SK-N-SH (cell line): ENCODE results near the gene MRPS18A. TPM values are rescaled to one million over a fixed set of nuclear protein-coding genes. Genes with fewer than 3 reads are reported as not detected.

Experiments used
- CTCF ChIA-PET: fragments of 300-600, 350-600 bp; formaldehyde crosslinking; extraction: SDS; loops from one replicate; lab custom pipeline; 2021; lab: Yijun Ruan, JAX
- POLR2A ChIA-PET: fragments of 350-600 bp; sonication (Branson Sonifier 250); formaldehyde crosslinking; extraction: SDS; loops from one replicate; lab custom pipeline; 2020; ENCODE audit warnings: antibody characterized with exemption, inconsistent platforms; lab: Yijun Ruan, JAX
- DNase-seq: peaks from one replicate; pipeline ENCODE4 v3.0.0; 2012
- H2AFZ ChIP-seq: fragments of 200-600 bp; sonication (generic); 2 replicates; pipeline ENCODE4 v1.8.1; 2016; ENCODE audit warnings: antibody characterized with exemption, mild to moderate bottlenecking, low read depth
- H3F3A ChIP-seq: fragments of 200-600 bp; sonication (generic); replicated peaks from 2 replicates; pipeline ENCODE3; 2016; ENCODE audit warnings: antibody characterized with exemption, mild to moderate bottlenecking; ENCODE audit not compliant: insufficient read depth
- H3K27ac ChIP-seq, 2 experiments: fragments of 200-500 bp in 1 of 2; fragments of 200-600 bp in 1 of 2; sonication (Bioruptor generic) in 1 of 2; sonication (generic), shearing (Covaris generic) in 1 of 2; 2 replicates each; pipeline versions ENCODE4 v1.5.1 to v1.6.1; 2014 to 2016; ENCODE audit warnings: low read depth in 2 of 2, inconsistent platforms in 1 of 2, low read length in 1 of 2, mild to moderate bottlenecking in 1 of 2, mixed read lengths in 1 of 2
- H3K27me3 ChIP-seq: fragments of 200-600 bp; sonication (generic), shearing (Covaris generic); 2 replicates; pipeline ENCODE4 v1.6.1; 2016; ENCODE audit warnings: mixed run types; ENCODE audit not compliant: insufficient read depth
- H3K36me3 ChIP-seq, 2 experiments: fragments of 200-500 bp in 1 of 2; fragments of 200-600 bp in 1 of 2; sonication (Bioruptor generic) in 1 of 2; sonication (generic) in 1 of 2; replicated peaks in 1 of 2; 2 replicates each; pipeline versions ENCODE3 to v1.5.1; 2014 to 2016; ENCODE audit warnings: low read length in 1 of 2, mild to moderate bottlenecking in 1 of 2; ENCODE audit not compliant: insufficient read depth in 2 of 2, control insufficient read depth in 1 of 2
- H3K4me1 ChIP-seq, 2 experiments: fragments of 200-500 bp in 1 of 2; fragments of 200-600 bp in 1 of 2; sonication (Bioruptor generic) in 1 of 2; sonication (generic), shearing (Covaris generic) in 1 of 2; 2 replicates each; pipeline versions ENCODE4 v1.5.1 to v1.6.1; 2014 to 2016; ENCODE audit warnings: low read depth in 1 of 2, low read length in 1 of 2, mixed run types in 1 of 2; ENCODE audit not compliant: insufficient read depth in 2 of 2, control insufficient read depth in 1 of 2
- H3K4me2 ChIP-seq: fragments of 200-600 bp; sonication (generic), shearing (Covaris generic); 2 replicates; pipeline ENCODE4 v1.6.1; 2017; ENCODE audit warnings: mixed run types
- H3K4me3 ChIP-seq, 2 experiments: fragments of 200-500 bp in 1 of 2; fragments of 200-600 bp in 1 of 2; sonication (Bioruptor generic) in 1 of 2; sonication (generic), shearing (Covaris generic) in 1 of 2; 2 replicates each; pipeline versions ENCODE4 v1.5.1 to v1.8.1; 2014 to 2016; ENCODE audit warnings: low read depth in 2 of 2, inconsistent platforms in 1 of 2, low read length in 1 of 2, mild to moderate bottlenecking in 1 of 2, mixed read lengths in 1 of 2, moderate library complexity in 1 of 2
- H3K79me2 ChIP-seq: fragments of 200-600 bp; sonication (generic); 2 replicates; pipeline ENCODE4 v1.8.1; 2017; ENCODE audit warnings: mild to moderate bottlenecking; ENCODE audit not compliant: insufficient read depth
- H3K9ac ChIP-seq: fragments of 200-600 bp; sonication (generic); 2 replicates; pipeline ENCODE4 v1.6.1; 2017; ENCODE audit warnings: mixed run types
- H3K9me2 ChIP-seq: fragments of 200-600 bp; sonication (generic); 2 replicates; pipeline ENCODE4 v1.6.1; 2017; ENCODE audit warnings: mixed run types
- H3K9me3 ChIP-seq: fragments of 200-600 bp; sonication (generic); 2 replicates; pipeline ENCODE4 v1.6.1; 2017; ENCODE audit warnings: mixed run types, mild to moderate bottlenecking, moderate library complexity
- H4K20me1 ChIP-seq: fragments of 200-600 bp; sonication (generic); 2 replicates; pipeline ENCODE4 v1.6.1; 2017; ENCODE audit warnings: mild to moderate bottlenecking, mixed run types; ENCODE audit not compliant: insufficient read depth
- ELF1 ChIP-seq: IDR thresholded peaks from 2 replicates; pipeline ENCODE4 v1.4.0; 2012
- FOSL2 ChIP-seq: IDR thresholded peaks from 2 replicates; pipeline ENCODE4 v1.4.0; 2012; ENCODE audit warnings: low read depth, mild to moderate bottlenecking, moderate library complexity, borderline replicate concordance
- FOXJ3 ChIP-seq: sonication (generic); formaldehyde crosslinking; IDR thresholded peaks from 2 replicates; pipeline ENCODE4 v1.5.1; 2020; ENCODE audit warnings: mild to moderate bottlenecking, missing genetic modification reagents
- GABPA ChIP-seq: IDR thresholded peaks from 2 replicates; pipeline ENCODE4 v1.4.0; 2012; ENCODE audit warnings: low read depth, mild to moderate bottlenecking
- IRF3 ChIP-seq: fragments of 150-350 bp; IDR thresholded peaks from 2 replicates; pipeline ENCODE4 v1.6.1; 2016; ENCODE audit warnings: mild to moderate bottlenecking, low read depth, low read length
- JUND ChIP-seq: IDR thresholded peaks from 2 replicates; pipeline ENCODE4 v1.4.0; 2012
- MAX ChIP-seq: IDR thresholded peaks from 2 replicates; pipeline ENCODE4 v1.4.0; 2012; ENCODE audit warnings: low read depth
- NFIC ChIP-seq: IDR thresholded peaks from 2 replicates; pipeline ENCODE4 v1.4.0; 2012; ENCODE audit warnings: borderline replicate concordance
- PBX3 ChIP-seq: IDR thresholded peaks from 2 replicates; pipeline ENCODE4; 2012
- RAD21 ChIP-seq: IDR thresholded peaks from 2 replicates; pipeline ENCODE4 v1.6.1; 2012; ENCODE audit warnings: mild to moderate bottlenecking, low read length
- RCOR1 ChIP-seq: fragments of 150-350 bp; IDR thresholded peaks from 2 replicates; pipeline ENCODE4 v1.6.1; 2017; ENCODE audit warnings: antibody characterized with exemption, low read length
- REST ChIP-seq: IDR thresholded peaks from 2 replicates; pipeline ENCODE4 v1.6.1; 2012; ENCODE audit warnings: mild to moderate bottlenecking, low read depth, low read length, moderate library complexity
- RFX5 ChIP-seq: IDR thresholded peaks from 2 replicates; pipeline ENCODE4 v1.6.1; 2012; ENCODE audit warnings: mild to moderate bottlenecking, improper control_type of control experiment, low read length
- RXRA ChIP-seq: IDR thresholded peaks from 2 replicates; pipeline ENCODE4 v1.4.0; 2012; ENCODE audit warnings: low read depth, mild to moderate bottlenecking, borderline replicate concordance
- SMC3 ChIP-seq: IDR thresholded peaks from 2 replicates; pipeline ENCODE4 v1.6.1; 2012; ENCODE audit warnings: low read depth, low read length, improper control_type of control experiment
- USF2 ChIP-seq: fragments of 150-350 bp; IDR thresholded peaks from 2 replicates; pipeline ENCODE4 v1.6.1; 2017; ENCODE audit warnings: antibody characterized with exemption, low read length, low read depth, borderline replicate concordance
- ZBTB33 ChIP-seq: IDR thresholded peaks from 2 replicates; pipeline ENCODE4 v1.4.0; 2012; ENCODE audit warnings: low read depth, borderline replicate concordance
- WGBS: methylation state at CpG from one replicate; pipeline ENCODE4 v1.1.6; 2017; ENCODE audit warnings: low lambda C conversion rate; 5-methylcytosine and 5-hydroxymethylcytosine counted together
- polyA plus RNA-seq, 3 experiments: library from polyadenylated mRNA; depleted of rRNA; stranded (reverse); fragments of >200 nt; gene quantifications; 2 replicates each; pipeline ENCODE4 v1.2.3, GENCODE V29; 2012

Gene MRPS18A
- polyA plus RNA-seq, 1 of the 3 experiments (the other 2 are of a cell fraction), result 57.0 TPM

- Histone ChIP-seq H3F3A (no peaks in the 10 kb centered on the region), H3K4me3 (no peak overlapping the region), H2AFZ (no peak overlapping the region), H3K27ac (no peak overlapping the region), H3K36me3 (peaks cover 12 to 43% of the 10 kb centered on the region in 2 experiments), H3K27me3 (no peaks in the 10 kb centered on the region), H3K79me2 (peaks cover 70% of the 10 kb centered on the region), H3K9me3 (no peaks in the 10 kb centered on the region), H3K4me2 (no peak overlapping the region), H4K20me1 (peaks cover 37% of the 10 kb centered on the region), H3K4me1 (peaks cover 0 to 13% of the 10 kb centered on the region in 2 experiments; a peak in 2 of 4 replicates), H3K9ac (no peak overlapping the region), H3K9me2 (no peaks in the 10 kb centered on the region)
- no peak for TF ChIP-seq FOSL2
- no peak for TF ChIP-seq JUND
- no peak for TF ChIP-seq IRF3
- TF ChIP-seq SMC3, result no peak
- no peak for TF ChIP-seq RFX5
- no peak for TF ChIP-seq NFIC
- no peak for TF ChIP-seq RXRA
- no peak for TF ChIP-seq RCOR1
- TF ChIP-seq USF2, result no peak
- no peak for TF ChIP-seq ELF1
- no peak for TF ChIP-seq PBX3
- no peak for TF ChIP-seq GABPA
- ChIA-PET POLR2A (no interaction called here), CTCF (interaction anchor here (0.8 to 1.2 kb wide), 4 partner anchors 10 to 23 kb away, joined by 3 read pairs; no protein-coding TSS in a partner anchor)
- WGBS, result 74% methylated on average over 8 of the region's 8 CpGs
- DNase-seq, result no peak
Measured at GRCh38 chr6:43682724-43683429, 4.7 kb downstream of the MRPS18A start.

- H3K79me2 ChIP-seq, result peaks cover 58% of the 10 kb centered on the region
- POLR2A ChIA-PET, result interaction anchor here (1.1 to 1.2 kb wide), 2 partner anchors 12 to 14 kb away, joined by 4 read pairs; no protein-coding TSS in a partner anchor
- H3K9ac ChIP-seq, result no peak overlapping the region
- CTCF ChIA-PET, result interaction anchor here (1.1 to 1.6 kb wide), 3 partner anchors 14 to 397 kb away, joined by 3 to 8 read pairs (median 4); no protein-coding TSS in a partner anchor
- H3K4me2 ChIP-seq, result no peak overlapping the region
- H3K9me2 ChIP-seq, result no peaks in the 10 kb centered on the region
- H3K36me3 ChIP-seq, result peaks cover 25 to 58% of the 10 kb centered on the region in 2 experiments
- H3F3A ChIP-seq, result no peaks in the 10 kb centered on the region
- no peak overlapping the region for H2AFZ ChIP-seq
- 91% methylated on average over 5 of the region's 5 CpGs for WGBS
- no peak overlapping the region for H3K4me3 ChIP-seq
- no peak overlapping the region for H3K27ac ChIP-seq
- H4K20me1 ChIP-seq, result peaks cover 37% of the 10 kb centered on the region
- no peaks in the 10 kb centered on the region for H3K9me3 ChIP-seq
- H3K4me1 ChIP-seq, result peaks cover 0 to 5% of the 10 kb centered on the region in 2 experiments; a peak in 2 of 4 replicates
- no peaks in the 10 kb centered on the region for H3K27me3 ChIP-seq
- no peak for DNase-seq
- TF ChIP-seq FOXJ3 (CRISPR knock-in tag) (no peak), MAX (no peak), ZBTB33 (no peak), USF2 (no peak), REST (no peak), RAD21 (no peak)
Measured at GRCh38 chr6:43681303-43681702, 6.3 kb downstream of the MRPS18A start.
